ENCODE results near the gene KLF7.
A peak's percentile ranks its signal among the peaks of the same experiment; 100 is the strongest.

Gene KLF7

DNA sequence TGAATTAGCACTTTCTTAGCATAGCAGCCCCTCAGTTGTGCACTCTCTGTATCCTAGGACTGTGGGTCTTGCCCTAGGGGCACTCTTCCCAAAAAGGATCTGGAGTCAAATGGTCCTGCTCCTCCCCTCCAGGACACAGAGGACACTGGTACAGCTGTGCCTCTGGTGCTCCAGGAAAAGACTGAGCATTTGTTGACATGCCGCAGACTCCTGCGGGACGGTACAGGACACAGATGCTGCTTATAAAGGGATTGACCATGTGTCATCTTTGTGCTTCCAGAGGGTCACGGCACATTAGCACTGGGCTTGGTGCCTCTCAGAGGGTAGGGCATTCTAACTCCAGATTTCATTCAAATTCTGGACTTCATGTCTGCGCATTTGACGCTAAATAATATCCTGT lies 110.5 kb downstream of the KLF7 start:
- peak; percentile 36 for DNase-seq
- Histone ChIP-seq H3K9me3 (no peaks in the 10 kb centered on the region), H3K27me3 (no peaks in the 10 kb centered on the region), H3K4me3 (ENCODE audit: low read depth, low read length) (peak overlapping the region; percentile 25), H3K36me3 (no peaks in the 10 kb centered on the region), H3K4me1 (peaks cover 8% of the 10 kb centered on the region)
- no peak for TF ChIP-seq CTCF (IDR thresholded peaks at IDR 0.05; ENCODE audit: low read depth, low read length)

DNA sequence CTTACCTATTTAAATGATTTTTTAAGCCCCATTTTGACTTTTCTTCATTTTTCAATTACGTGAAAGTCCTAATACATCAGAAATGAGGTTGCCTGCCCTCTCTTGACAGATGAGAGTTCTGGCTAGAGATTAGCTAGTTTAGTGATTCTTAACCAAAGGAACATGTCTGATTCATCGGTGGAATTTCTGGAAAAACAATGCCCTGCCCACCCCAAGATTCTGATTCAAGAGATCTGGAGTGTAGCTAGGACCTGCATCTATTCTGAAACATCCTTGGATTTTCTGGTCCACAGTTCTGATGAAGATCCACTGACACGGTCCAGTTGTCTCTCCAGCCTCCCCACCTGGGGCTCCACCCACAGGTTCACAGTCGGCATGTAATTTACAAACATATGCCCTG lies 111.2 kb downstream of the KLF7 start:
- H3K4me1 ChIP-seq, result peaks cover 8% of the 10 kb centered on the region
- H3K27me3 ChIP-seq, result no peaks in the 10 kb centered on the region
- H3K9me3 ChIP-seq, result no peaks in the 10 kb centered on the region
- no peak for TF ChIP-seq CTCF (IDR thresholded peaks at IDR 0.05; ENCODE audit: low read depth, low read length)
- no peaks in the 10 kb centered on the region for H3K36me3 ChIP-seq
- 0 out of 2 replicates have a peak overlapping the region, but pooled peaks have one; percentile 25 for H3K4me3 ChIP-seq (ENCODE audit: low read depth, low read length)
- no peak for DNase-seq

GRCh38 chr2:207051385-207051965 lies 114.3 kb downstream of the KLF7 start:
- DNase-seq, result no peak
- TF ChIP-seq CTCF (IDR thresholded peaks at IDR 0.05; ENCODE audit: low read depth, low read length), result no peak
- no peak overlapping the region for H3K4me3 ChIP-seq (ENCODE audit: low read depth, low read length)
- peaks cover 8% of the 10 kb centered on the region for H3K4me1 ChIP-seq
- H3K36me3 ChIP-seq, result no peaks in the 10 kb centered on the region
- no peaks in the 10 kb centered on the region for H3K27me3 ChIP-seq
- no peaks in the 10 kb centered on the region for H3K9me3 ChIP-seq

DNA sequence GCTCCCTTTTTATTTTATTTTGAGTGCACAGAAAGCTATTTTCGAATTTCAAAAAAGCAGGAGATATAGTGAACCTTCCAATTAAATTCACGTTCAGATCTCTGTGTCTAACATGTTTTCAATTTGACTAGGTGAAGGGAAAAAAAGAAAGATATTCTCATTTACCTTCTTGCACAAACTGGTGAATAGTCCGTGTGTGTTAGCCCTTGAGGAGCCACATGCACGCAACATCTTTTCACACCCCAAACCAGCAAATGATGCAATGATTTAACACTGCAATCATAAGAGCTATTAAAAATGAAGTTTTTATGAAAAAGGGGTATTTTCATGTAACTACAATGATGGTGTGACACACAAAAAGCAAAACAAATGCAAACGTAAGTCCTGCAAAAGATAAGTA lies 116.6 kb downstream of the KLF7 start:
- no peak for TF ChIP-seq CTCF (IDR thresholded peaks at IDR 0.05; ENCODE audit: low read depth, low read length)
- no peak for DNase-seq
- H3K4me1 ChIP-seq, result no peaks in the 10 kb centered on the region; the same call in 1 of the 2 replicates
- no peak overlapping the region for H3K4me3 ChIP-seq (ENCODE audit: low read depth, low read length)
- H3K9me3 ChIP-seq, result no peaks in the 10 kb centered on the region
- H3K27me3 ChIP-seq, result no peaks in the 10 kb centered on the region
- no peaks in the 10 kb centered on the region for H3K36me3 ChIP-seq

DNA sequence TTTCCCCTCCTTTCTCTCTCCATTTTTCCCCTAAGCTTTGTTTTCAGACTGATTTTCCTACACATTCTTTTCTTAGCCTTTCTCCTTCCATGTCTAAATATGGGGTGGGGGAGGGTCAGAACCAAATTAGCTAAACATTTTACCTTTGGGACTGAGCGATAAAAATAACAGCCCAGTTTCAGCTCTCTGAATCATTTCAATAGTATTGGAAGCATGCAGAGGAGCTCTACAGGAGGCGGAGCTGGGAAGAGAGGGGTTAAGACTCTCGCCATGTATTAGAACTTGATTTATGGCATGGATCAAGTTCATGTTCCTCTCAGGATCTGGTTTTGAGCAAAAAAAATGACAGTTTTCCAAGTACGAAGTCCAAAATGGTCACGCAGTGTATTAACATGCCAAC lies 117.3 kb downstream of the KLF7 start:
- DNase-seq, result no peak
- TF ChIP-seq CTCF (IDR thresholded peaks at IDR 0.05; ENCODE audit: low read depth, low read length), result no peak
- H3K4me1 ChIP-seq, result no peaks in the 10 kb centered on the region
- H3K27me3 ChIP-seq, result no peaks in the 10 kb centered on the region
- H3K4me3 ChIP-seq (ENCODE audit: low read depth, low read length), result no peak overlapping the region
- no peaks in the 10 kb centered on the region for H3K36me3 ChIP-seq
- H3K9me3 ChIP-seq, result no peaks in the 10 kb centered on the region

GRCh38 chr2:207046724-207047123 lies 119.0 kb downstream of the KLF7 start:
- no peak for TF ChIP-seq CTCF (IDR thresholded peaks at IDR 0.05; ENCODE audit: low read depth, low read length)
- Histone ChIP-seq H3K4me1 (no peaks in the 10 kb centered on the region), H3K27me3 (no peaks in the 10 kb centered on the region), H3K36me3 (no peaks in the 10 kb centered on the region), H3K9me3 (no peaks in the 10 kb centered on the region), H3K4me3 (ENCODE audit: low read depth, low read length) (no peak overlapping the region)
- DNase-seq, result no peak
